HS-27A (cell line): ENCODE measurements around the gene CMBL.
"Not testable (repeated sequence)": the region's sequence is repeated elsewhere in the genome, so short reads cannot be mapped to it uniquely, and the experiment has no call there.

Experiments
- DNase-seq: peaks from one replicate; pipeline ENCODE4 v3.0.0-alpha.2; 2012; ENCODE audit warnings: low read depth, missing footprints

CMBL gene

DNA sequence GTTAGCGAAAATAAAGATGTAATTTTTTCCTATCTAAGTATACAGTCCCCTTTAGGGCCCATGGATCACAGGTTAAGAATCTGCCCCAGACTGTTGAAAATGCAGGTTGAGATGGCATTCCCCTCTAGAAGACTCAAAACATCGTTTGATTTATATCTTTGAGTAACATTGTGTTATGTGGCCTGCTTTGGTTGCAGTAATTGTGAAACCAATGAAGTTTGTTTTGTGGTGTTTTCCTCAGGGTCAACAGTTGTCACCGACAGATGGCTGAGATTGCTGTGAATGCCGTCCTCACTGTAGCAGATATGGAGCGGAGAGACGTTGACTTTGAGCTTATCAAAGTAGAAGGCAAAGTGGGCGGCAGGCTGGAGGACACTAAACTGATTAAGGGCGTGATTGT, 49.8 kb downstream of the CMBL start:
- DNase-seq, result no peak

DNA sequence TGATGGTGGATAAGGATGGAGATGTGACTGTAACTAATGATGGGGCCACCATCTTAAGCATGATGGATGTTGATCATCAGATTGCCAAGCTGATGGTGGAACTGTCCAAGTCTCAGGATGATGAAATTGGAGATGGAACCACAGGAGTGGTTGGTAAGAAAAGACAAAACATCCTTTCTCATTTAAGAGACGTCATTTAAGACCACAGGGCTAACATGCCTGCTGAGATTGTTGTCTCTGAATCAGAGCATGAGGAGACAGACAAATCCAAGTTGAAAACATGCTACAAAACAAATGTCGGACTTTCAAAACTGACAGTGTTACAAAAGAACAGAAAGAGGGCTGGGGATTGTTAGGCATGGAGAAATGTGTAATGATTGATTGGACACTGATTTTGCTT, 53.0 kb downstream of the CMBL start:
- DNase-seq, result no peak

DNA sequence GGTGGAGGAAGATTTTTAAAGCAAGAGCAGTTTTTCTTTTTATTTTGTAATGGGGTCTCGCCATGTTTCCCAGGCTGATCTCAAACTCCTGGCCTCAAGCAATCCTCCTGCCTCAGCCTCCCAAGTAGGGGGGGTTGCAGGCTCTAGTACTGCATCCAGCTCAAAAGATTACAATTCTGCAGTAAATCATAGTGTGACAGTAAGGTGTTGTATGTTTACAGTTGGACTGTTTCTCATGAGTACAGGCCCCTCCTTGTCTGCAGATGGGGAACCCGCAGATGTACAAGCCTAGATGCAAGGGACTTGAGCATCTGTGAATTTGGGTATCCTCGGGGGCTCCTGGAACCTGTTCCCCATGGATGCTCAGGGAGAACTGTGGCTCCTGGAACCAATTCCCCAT, 54.3 kb downstream of the CMBL start:
- DNase-seq, result no peak

DNA sequence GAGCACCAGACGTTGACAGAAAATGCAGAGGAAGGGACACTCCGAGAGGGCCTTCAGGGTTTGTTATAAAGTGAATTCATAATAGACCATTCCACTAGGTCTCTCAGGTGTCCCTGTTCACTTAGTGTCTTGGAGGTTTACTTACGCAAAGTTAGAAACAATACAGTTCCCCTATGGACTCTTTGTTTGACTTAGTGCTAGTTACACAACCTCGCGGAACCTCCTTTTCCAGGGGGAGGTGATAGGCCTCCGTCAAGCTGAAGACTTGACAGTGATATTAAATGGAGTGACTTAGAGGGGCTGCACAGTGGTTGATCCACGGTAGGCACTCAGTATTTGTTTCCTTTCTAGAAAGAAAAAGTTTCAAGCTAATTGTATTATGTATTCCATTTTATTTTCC, 56.3 kb downstream of the CMBL start:
- no peak for DNase-seq

DNA sequence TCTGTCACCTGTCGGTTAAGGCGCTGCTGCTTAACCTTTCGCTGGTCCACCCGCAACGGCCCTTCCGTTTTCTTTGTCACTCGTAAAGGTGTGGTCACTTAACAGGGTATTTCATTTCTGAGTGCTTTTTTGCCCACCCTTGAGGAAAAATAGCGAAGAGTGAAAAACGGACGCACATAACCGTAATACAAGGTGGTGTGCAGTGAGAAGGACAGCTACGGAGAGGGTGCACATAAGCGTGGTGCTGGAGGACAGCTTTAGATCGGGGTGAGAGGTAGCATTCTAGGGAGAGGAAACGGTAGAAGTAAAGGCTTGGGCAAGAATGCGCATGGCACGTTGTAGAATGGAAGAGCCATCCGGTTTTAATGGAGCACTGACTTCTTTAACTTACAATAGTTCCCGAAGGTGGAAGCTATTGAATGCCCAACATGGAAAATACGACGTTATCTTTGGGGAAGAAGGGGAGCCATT, 56.9 kb downstream of the CMBL start:
- no peak for DNase-seq

DNA sequence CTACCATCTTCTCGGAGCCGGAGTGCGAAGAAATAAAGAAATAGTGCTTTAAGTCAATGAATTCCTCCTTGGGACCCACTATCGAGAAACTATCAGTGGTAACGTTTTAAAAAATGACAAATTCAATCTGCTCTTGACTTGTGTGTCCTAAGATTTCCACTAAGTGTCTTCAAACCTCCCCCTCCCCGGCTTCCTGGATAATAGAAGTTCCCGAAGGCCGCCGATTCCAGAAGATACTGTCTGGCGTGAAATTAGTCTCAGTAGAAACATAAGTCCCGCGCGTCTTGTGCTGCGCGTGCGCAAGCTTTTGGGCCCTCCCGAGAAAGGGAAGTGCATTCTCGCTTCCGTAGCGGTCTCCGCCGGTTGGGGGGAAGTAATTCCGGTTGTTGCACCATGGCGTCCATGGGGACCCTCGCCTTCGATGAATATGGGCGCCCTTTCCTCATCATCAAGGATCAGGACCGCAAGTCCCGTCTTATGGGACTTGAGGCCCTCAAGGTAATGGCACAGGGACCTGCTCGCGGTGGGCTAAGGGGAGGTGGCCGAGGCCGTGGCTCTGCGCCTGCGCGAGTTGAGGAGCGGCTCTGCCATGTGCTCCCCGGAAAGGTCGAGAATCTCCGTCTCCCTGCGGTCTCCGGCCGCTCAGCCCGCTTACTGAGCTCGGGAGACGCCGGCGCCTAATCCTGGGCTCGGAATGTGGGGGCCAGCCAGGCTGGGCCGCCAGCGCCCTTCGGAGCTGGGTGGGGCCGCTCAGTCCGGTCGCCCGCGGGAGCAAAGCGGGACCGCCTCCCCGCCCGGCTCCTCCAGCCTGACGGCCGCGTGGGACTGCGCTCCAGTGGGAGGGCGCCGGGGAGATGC, 57.5 kb downstream of the CMBL start, which contains the start of gene CCT5:
CCT5 (plus strand) TSS at position 333 of the 858 bp plus-strand sequence; CDS start at position 394, 61 bp downstream.
- peak; percentile 96 for DNase-seq

DNA sequence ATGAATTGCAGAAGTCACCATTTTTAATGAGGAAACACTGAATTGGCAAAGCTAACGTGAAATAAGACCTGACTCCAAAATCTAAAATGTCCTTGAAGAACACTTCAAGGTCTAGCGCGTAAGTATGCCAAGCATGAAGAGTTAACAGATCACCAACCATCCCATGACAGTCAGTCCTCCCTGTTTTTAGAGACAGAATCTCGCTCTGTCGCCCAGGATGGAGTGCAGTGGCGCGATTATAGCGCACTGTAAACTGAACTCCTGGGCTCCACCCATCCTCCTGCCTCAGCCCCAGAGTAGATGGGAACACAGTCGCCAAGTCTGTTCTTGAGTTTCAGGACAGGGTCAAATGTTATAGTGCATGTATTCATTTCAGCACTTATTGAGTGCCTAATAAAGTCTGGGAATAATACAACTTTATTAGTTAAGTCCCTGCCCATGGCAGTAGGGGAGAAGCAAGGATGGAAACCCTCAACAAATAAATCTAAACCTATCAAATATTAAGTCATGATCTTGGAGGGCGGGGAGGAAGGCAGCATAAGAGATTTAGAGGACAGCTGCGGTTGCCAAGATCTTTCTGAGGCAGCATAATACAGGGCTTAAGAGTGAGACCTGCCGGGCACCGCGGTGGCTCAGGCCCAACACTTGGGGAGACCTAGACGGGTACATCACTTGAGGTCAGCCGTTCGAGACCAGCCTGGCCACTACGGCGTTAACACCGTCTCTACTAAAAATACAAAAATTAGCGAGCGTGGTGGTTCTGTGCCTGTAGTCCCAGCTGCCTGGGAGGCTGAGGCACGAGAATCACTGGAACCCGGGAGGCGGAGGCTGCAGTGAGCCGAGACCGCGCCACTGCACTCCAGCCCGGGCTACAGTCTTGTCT, 59.1 kb downstream of the CMBL start:
- no peak for DNase-seq

DNA sequence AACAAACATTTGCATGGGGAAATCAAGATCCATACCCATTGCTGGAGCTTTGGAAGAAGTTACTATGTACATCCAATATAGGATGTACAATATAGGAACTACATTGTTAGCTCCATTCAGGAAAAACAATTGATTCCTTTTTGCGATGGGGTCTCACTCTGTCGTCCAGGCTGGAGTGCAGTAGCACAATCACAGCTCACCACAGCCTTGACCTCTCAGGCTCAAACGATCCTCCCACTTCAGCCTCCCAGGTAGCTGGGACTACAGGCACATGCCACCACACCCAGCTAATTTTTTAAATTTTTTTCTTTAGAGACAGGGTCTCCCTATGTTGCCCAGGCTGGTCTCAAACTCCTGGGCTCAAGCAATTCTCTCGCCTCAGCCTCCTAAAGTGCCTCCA, 60.5 kb downstream of the CMBL start:
- not testable (repeated sequence) for DNase-seq

DNA sequence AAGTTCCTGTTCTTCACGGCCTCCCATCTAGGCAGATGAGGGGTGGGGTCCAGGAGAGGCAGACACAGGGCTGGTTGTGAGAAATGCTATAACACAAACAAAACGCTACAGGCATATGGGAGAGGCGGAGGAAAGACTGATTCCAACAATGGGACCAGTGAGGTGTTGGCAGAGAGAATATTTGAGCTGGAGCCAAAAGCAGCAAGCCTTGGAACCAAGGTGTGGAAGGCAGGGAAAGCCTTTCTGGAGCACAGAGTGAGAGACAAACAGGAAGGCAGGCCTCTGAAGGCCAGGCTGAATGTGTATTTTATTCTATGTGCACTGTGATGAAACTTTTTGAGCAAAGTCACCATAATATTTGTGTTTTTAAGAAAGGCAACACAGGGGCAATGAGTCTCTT, 60.9 kb downstream of the CMBL start:
- DNase-seq, result no peak

DNA sequence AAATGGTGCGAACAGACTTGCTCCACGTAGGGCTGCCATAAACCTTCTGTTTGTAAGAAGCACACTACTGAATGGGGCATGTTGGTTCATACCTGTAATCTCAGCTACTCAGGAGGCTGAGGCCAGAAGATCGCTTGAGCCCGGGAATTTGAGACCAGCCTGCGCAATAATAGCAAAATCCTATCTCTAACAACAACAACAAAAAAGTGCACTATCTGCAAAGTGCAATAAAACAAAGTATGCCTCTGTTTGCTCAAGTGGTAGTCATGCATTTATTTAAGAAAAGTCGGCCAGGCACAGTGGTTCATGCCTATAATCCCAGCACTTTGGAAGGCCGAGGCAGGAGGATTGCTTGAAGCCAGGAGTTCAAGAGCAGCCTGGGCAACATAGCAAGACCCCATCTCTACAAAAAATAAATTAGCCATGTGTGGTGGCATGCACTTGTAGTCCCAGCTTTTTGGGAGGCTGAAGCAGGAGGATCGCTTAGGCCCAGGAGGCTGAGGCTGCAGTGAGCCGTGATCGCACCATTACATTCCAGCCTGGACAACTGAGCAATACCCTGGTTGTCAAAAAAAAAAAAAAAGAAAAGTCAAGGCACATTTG, 63.3 kb downstream of the CMBL start:
- DNase-seq, result no peak

DNA sequence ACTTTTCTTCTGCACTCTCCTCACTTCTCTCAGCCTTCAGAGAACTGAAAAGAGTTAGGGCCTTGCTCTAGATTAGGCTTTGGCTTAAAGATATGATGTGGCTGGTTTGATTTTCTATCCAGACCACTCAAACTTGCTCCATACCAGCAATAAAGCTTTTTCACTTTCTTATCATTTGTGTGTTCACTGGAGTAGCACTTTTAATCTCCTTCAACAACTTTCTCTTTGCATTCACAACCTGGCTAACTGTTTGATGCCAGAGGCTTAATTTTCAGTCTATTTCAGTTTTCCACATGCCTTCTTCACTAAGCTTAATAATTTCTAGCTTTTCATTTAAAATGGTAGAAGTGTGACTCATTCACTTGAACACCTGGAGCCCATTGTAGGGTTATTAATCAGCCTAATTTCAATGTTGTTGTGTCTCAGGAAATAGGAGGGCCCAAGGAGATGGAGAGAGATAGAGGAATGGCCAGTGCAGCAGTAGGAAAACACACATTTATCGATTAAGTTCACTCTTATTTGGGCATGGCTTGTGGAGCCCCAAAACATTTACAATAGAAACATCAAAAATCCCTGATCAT, 64.0 kb downstream of the CMBL start:
- no peak for DNase-seq

DNA sequence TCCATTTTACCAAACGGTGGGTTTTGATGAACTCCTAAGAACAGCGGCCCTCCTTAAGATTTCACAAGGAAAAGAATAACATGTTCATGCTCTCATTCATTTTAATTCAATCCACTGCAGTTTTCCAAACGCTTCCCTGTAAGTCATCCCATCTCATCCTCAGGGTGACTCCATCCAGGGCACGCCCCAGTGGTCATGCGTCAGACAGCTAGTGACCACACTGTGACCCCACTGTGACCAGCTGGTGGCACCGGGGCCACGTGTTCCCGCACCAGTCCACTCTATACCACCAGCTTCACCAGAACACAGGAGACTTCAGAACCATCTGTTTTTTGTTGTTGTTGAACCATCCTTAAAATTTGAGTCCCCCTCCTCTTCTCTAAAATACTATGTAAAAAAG, 72.4 kb downstream of the CMBL start:
- no peak for DNase-seq

DNA sequence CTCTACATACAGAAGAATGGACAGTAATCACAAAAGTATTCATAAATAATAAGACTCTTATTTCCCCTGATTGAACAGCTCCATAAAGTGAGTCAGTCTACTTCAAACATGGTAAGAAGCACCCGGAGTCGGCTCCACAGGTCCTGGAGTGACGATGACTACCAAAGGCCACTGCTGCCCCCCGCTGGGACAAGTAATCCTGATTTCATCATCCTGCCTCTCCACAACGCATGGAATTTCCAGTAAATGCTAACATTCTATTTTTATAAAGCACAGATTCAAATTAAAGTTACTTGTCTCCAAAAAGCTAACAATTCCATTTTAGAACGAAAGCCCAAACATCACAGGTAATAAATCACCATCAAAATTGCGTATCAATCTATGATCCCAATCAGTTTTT, 74.2 kb downstream of the CMBL start:
- peak; percentile 69 for DNase-seq

DNA sequence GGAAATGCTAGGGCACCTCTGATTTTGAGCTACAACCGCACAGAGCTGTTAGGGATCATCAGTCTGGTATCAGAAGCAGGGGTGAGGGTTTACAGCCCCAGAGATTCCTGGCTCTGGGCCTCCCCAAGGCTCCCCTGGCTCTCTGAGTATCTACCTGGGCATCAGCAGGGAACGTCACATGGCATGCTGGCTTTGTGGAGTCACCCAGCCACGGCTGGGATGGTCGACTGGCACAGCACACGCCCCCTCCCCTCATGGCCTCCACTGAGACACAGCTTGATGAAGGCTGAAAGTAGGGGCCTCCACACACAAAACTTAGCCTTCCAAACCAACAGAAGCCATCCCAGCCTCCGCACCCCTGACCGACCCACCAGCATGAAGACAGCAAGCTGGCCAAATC, 74.7 kb downstream of the CMBL start:
- no peak for DNase-seq

DNA sequence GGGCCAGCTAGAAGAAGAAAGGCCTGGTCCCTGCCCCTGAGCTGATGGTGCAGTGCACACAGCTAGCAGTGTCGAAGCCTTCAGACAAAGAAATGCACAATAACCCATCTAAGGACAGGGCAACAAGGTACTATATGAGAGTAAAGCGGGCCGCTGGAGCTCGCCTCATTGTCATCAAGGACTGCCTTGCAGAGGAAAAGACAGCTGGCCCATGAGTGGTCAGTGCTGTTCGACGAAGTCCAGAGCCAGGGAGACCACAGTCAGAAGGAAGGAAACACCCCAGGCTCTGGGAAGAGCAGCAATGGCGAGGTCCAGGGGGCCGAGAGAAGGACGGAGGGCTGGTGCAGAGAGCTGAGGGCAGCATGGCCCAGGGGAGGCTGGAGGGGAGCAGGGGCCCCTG, 75.3 kb downstream of the CMBL start:
- DNase-seq, result no peak

DNA sequence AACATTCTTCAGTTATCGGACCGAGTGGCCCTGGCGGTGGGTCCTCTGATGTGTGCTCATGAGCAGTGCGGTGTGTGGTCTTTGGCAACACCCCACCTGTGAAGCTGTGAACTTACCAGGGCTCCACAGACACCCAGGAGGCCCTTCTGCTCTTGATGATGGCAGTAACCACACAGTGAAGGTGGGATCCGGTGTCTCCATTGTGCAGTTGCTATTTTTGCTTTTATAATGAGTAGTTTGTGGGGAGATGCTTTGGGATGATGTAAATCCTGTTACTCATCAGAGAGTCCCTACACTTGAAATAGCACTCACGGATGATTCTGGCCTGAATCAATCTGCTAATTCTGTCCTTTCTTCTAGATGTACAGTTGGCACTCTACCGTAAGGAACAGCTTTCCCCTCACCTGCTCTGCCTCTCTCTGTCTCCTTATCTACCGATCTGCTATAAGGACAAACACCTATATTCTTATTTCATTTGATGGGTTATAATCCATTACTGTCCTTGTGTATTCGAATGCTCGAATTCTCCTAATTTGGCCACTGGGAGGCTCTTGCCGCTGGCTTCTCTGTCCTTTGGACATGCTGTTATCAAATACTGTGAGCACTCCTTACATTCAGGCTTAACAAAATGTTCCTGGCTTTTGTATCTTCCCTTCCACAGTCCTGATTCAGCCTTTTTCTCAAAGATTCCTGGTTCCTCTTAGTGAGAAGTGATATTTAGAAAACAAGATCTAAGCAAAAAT, 78.2 kb downstream of the CMBL start:
- DNase-seq, result no peak

DNA sequence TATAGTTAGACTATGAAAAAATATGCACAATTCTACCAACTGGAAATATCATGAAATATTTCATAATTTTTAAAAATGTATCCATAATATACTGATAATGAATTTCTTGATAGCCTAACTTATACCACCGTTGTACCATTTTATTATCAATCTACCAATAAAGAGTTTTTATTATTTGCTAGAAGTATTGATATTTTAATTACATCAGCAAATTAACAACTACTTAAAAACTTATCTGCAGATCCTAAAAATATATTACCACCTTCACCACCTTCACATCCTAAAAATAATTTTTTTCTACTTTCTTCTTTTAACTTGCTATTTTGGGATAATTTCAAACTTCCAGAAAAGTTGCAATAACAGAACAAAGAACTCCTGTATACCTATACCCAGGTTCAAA, 79.4 kb downstream of the CMBL start:
- no peak for DNase-seq
